ENCODE measurements around the gene NINL.

The NINL gene

DNA sequence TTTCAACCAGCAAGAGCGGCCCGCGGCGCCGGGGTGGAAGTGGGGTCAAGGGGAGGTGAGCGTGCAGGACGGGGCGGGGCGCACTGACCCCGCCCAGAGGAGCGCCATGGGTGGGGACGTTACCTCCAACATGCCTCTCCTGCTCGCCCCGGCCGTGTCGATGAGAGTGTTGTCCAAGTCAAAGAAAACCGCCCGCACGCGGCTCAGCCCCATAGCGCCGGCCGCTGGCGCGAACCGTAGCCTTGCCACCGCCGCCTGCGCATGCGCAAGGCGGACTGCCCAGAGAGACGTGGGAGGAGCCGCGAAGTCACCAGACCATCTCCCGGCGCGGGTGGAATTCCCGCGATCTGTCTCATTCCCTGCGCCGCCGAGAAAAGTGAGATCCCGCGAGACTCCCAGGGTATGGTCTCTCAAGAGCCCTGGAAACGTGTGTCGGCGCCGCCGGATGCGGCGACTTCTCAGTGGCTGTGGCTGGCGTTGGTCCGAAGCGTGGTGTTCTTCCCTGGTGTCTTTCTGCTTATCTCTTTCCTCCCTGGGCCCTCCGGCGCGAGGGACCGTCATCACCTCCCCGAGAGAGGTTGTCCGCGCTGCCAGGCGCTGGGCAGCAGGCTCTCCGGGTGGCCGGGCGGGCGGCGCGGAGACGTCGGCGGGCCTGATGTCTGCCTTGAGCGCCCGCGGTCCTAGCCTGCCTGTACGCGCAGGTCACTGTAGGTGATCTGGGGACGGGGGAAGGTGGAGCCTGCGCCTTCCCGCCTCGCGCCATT, 38.6 kb upstream of the NINL start, which contains the start of gene NANP:
Gene NANP (minus strand): TSS at position 279 of the 764 bp plus-strand sequence. CDS start 66 bp downstream, at position 213.
- ChIA-PET POLR2A (interaction anchor here (0.6 kb wide), 1 partner anchor 13 kb away, joined by 4 read pairs; no protein-coding TSS in a partner anchor), CTCF (interaction anchor here (0.6 kb wide), 1 partner anchor 9 kb away, joined by 3 read pairs; no protein-coding TSS in a partner anchor)
- H3K4me3 ChIP-seq (ENCODE audit: control insufficient read depth in 1 of 7, extremely low read depth in 1 of 7, insufficient read depth in 4 of 7, low read depth in 2 of 7, low read length in 6 of 7), result peak within 1 kb of the TSS; percentile 55 to 93 (median 84)
- peak within 1 kb of the TSS; percentile 50 to 80 for H3K27ac ChIP-seq (ENCODE audit: insufficient read depth in 1 of 2, low read depth in 1 of 2, low read length in 2 of 2, poor library complexity in 1 of 2, severe bottlenecking in 2 of 2)
- 0% methylated on average over 69 of the region's 81 CpGs for WGBS (ENCODE audit: insufficient coverage)
- H3K9me3 ChIP-seq (ENCODE audit: control extremely low read depth in 1 of 5, control insufficient read depth in 4 of 5, insufficient read depth in 2 of 5, low read depth in 1 of 5, low read length in 4 of 5), result peaks cover 0 to 9% (median 3%) of the 10 kb centered on the region in 5 experiments
- DNase-seq, result peak; percentile 94 to 97 (median 97)
- peaks cover 0 to 5% (median 3%) of the 10 kb centered on the region in 4 experiments for H3K36me3 ChIP-seq (ENCODE audit: control insufficient read depth in 4 of 4, insufficient read depth in 4 of 4, low read length in 3 of 4)
- no peaks in the 10 kb centered on the region for H3K27me3 ChIP-seq (replicated peaks in 2 of 5; ENCODE audit: control insufficient read depth in 4 of 5, insufficient read depth in 5 of 5, low read length in 4 of 5)
- peaks cover 0 to 25% (median 18%) of the 10 kb centered on the region in 4 experiments for H3K4me1 ChIP-seq (ENCODE audit: control extremely low read depth in 1 of 4, control insufficient read depth in 4 of 4, insufficient read depth in 4 of 4, low read length in 3 of 4)

DNA sequence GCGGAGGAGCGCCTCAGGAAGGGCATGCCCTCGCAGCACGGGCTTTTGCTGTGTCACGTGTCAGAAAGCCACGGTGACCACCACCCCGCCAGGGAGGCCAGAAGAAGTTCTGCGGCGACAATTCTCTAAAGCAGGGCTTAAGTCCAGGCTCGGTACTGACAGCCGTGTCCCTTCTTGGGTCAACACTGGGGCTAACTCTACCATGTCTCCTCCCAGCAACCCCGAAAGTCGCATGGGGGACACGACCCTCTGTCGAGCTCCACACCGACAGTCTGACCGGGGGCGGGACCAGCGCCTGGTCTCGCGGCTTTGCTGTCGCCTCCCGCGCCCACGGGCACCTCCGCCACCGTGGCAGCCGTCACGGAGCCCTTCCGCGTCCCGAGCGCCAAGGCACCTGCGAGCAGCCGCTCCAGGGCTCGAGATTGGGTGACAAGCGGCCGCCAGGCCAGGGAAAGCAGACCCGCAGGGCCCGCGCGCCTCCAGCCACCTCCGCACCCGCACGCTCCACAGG, 37.9 kb upstream of the NINL start:
- CTCF ChIA-PET, result interaction anchor here (0.6 kb wide), 1 partner anchor 8 kb away, joined by 3 read pairs; no protein-coding TSS in a partner anchor
- peaks cover 0 to 25% (median 18%) of the 10 kb centered on the region in 4 experiments for H3K4me1 ChIP-seq (ENCODE audit: control extremely low read depth in 1 of 4, control insufficient read depth in 4 of 4, insufficient read depth in 4 of 4, low read length in 3 of 4)
- POLR2A ChIA-PET, result interaction anchor here (0.6 kb wide), 1 partner anchor 14 kb away, joined by 4 read pairs; no protein-coding TSS in a partner anchor
- peak overlapping the region; percentile 50 to 80 for H3K27ac ChIP-seq (ENCODE audit: insufficient read depth in 1 of 2, low read depth in 1 of 2, low read length in 2 of 2, poor library complexity in 1 of 2, severe bottlenecking in 2 of 2)
- peaks cover 0 to 7% (median under 1%) of the 10 kb centered on the region in 5 experiments for H3K9me3 ChIP-seq (ENCODE audit: control extremely low read depth in 1 of 5, control insufficient read depth in 4 of 5, insufficient read depth in 2 of 5, low read depth in 1 of 5, low read length in 4 of 5)
- DNase-seq, result peak; percentile 4 to 56 (median 36)
- H3K4me3 ChIP-seq (ENCODE audit: control insufficient read depth in 1 of 7, extremely low read depth in 1 of 7, insufficient read depth in 4 of 7, low read depth in 2 of 7, low read length in 6 of 7), result peak overlapping the region; percentile 55 to 93 (median 84)
- 0% methylated on average over 36 of the region's 45 CpGs for WGBS (ENCODE audit: insufficient coverage)
- no peaks in the 10 kb centered on the region for H3K27me3 ChIP-seq (replicated peaks in 2 of 5; ENCODE audit: control insufficient read depth in 4 of 5, insufficient read depth in 5 of 5, low read length in 4 of 5)
- H3K36me3 ChIP-seq (ENCODE audit: control insufficient read depth in 4 of 4, insufficient read depth in 4 of 4, low read length in 3 of 4), result peaks cover 0 to 5% (median 3%) of the 10 kb centered on the region in 4 experiments

DNA sequence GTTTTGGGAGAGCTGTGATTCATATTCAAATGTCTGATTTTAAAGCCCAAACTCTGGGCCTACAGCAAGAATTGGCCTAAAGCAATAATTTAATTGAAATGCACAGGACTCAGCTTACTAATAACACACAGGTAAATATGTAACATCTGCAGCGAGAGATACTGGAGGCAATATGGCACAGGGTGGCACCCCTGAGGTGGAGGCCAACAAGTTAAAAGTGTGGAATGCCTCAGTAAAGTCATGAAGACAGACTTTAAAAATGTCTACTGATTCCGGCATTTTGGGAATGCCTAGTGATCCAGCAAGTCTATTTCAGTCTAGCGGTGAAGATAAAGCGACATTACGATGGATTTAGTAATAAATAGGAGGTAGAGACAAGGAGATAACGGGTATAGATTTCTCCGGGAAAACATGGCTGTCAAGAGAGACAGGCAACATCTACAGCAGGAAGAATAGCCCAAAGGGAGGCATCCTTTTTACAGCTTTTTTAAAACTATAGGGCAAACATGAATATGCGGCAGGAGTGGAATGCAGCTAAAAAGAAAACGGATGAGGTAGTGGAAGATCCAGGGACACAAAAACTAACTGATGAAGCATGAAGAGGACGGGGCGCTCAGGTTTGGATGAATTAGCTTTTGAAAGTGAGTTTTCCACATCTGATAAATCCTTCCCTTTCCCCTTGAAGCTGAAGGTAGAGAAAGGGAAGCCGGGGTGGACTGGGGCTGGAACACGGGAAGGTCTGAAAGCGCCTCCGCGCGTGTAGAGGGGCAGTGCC, 37.3 kb upstream of the NINL start:
- Histone ChIP-seq H3K4me3 (ENCODE audit: control insufficient read depth in 1 of 7, extremely low read depth in 1 of 7, insufficient read depth in 4 of 7, low read depth in 2 of 7, low read length in 6 of 7) (peak overlapping the region; percentile 55 to 93 (median 84)), H3K36me3 (ENCODE audit: control insufficient read depth in 4 of 4, insufficient read depth in 4 of 4, low read length in 3 of 4) (peaks cover 0 to 5% (median 3%) of the 10 kb centered on the region in 4 experiments), H3K9me3 (ENCODE audit: control extremely low read depth in 1 of 5, control insufficient read depth in 4 of 5, insufficient read depth in 2 of 5, low read depth in 1 of 5, low read length in 4 of 5) (peaks cover 0 to 2% (median 0%) of the 10 kb centered on the region in 5 experiments), H3K27me3 (replicated peaks in 2 of 5; ENCODE audit: control insufficient read depth in 4 of 5, insufficient read depth in 5 of 5, low read length in 4 of 5) (no peaks in the 10 kb centered on the region), H3K27ac (ENCODE audit: insufficient read depth in 1 of 2, low read depth in 1 of 2, low read length in 2 of 2, poor library complexity in 1 of 2, severe bottlenecking in 2 of 2) (peak overlapping the region in 1 of 2 experiments; percentile 80), H3K4me1 (ENCODE audit: control extremely low read depth in 1 of 4, control insufficient read depth in 4 of 4, insufficient read depth in 4 of 4, low read length in 3 of 4) (peaks cover 0 to 25% (median 18%) of the 10 kb centered on the region in 4 experiments)
- no peak for DNase-seq
- ChIA-PET POLR2A (no interaction called here), CTCF (no interaction called here)
- 69% methylated on average over 7 of the region's 17 CpGs for WGBS (ENCODE audit: insufficient coverage)

DNA sequence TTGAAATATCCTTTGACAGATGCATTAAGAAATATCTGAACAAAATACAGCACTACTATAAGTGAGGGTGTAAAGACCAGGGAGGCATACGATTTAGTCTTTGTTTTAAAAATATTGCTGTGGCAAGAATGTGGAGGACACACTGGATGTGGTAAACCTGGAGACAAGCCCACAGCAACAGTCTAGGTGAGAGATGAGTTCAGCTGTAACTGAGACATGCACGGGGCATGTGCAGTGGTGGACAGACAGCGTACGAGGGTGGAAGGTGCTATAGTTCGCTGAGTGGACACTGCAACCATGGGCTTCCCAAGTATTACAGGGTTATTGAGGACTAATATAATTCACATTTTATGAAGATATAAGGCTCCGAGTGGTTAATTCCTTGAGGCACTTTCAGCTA, 36.7 kb upstream of the NINL start:
- ChIA-PET CTCF (no interaction called here), POLR2A (no interaction called here)
- no peak overlapping the region for H3K27ac ChIP-seq (ENCODE audit: insufficient read depth in 1 of 2, low read depth in 1 of 2, low read length in 2 of 2, poor library complexity in 1 of 2, severe bottlenecking in 2 of 2)
- H3K36me3 ChIP-seq (ENCODE audit: control insufficient read depth in 4 of 4, insufficient read depth in 4 of 4, low read length in 3 of 4), result peaks cover 0 to 5% (median 3%) of the 10 kb centered on the region in 4 experiments
- peak overlapping the region in 2 of 7 experiments; percentile 91 to 93 for H3K4me3 ChIP-seq (ENCODE audit: control insufficient read depth in 1 of 7, extremely low read depth in 1 of 7, insufficient read depth in 4 of 7, low read depth in 2 of 7, low read length in 6 of 7)
- H3K27me3 ChIP-seq (replicated peaks in 2 of 5; ENCODE audit: control insufficient read depth in 4 of 5, insufficient read depth in 5 of 5, low read length in 4 of 5), result no peaks in the 10 kb centered on the region
- no peak for DNase-seq
- H3K4me1 ChIP-seq (ENCODE audit: control extremely low read depth in 1 of 4, control insufficient read depth in 4 of 4, insufficient read depth in 4 of 4, low read length in 3 of 4), result peaks cover 0 to 25% (median 18%) of the 10 kb centered on the region in 4 experiments
- 89% methylated on average over 1 of the region's 6 CpGs for WGBS (ENCODE audit: insufficient coverage)
- H3K9me3 ChIP-seq (ENCODE audit: control extremely low read depth in 1 of 5, control insufficient read depth in 4 of 5, insufficient read depth in 2 of 5, low read depth in 1 of 5, low read length in 4 of 5), result peaks cover 0 to 2% (median 0%) of the 10 kb centered on the region in 5 experiments

DNA sequence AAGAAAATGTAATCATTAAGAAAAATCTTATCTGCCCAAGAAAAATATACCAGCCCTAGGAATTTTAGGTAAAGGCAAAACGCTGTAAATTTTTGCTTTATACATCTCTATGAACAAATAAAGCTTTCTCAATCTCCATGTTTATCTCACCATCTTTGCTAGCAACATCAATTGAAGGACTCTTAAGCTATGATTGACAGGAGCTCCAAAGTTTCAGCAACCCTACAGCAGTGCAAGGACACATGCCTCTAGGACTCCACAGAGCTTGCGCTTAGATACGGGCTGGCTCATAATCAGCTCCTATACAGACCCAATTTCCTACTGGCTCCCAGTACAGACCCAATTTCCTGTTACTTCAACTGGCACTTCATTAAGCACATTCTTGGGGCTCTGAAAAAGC, 34.2 kb upstream of the NINL start:
- H3K27ac ChIP-seq (ENCODE audit: insufficient read depth in 1 of 2, low read depth in 1 of 2, low read length in 2 of 2, poor library complexity in 1 of 2, severe bottlenecking in 2 of 2), result no peak overlapping the region
- H3K36me3 ChIP-seq (ENCODE audit: control insufficient read depth in 4 of 4, insufficient read depth in 4 of 4, low read length in 3 of 4), result peaks cover 0 to 20% (median 13%) of the 10 kb centered on the region in 4 experiments
- ChIA-PET POLR2A (no interaction called here), CTCF (interaction anchor here (1.7 kb wide), 1 partner anchor 10 kb away, joined by 3 read pairs; no protein-coding TSS in a partner anchor)
- no peak for DNase-seq
- peaks cover 0 to 22% (median 16%) of the 10 kb centered on the region in 4 experiments for H3K4me1 ChIP-seq (ENCODE audit: control extremely low read depth in 1 of 4, control insufficient read depth in 4 of 4, insufficient read depth in 4 of 4, low read length in 3 of 4)
- H3K9me3 ChIP-seq (ENCODE audit: control extremely low read depth in 1 of 5, control insufficient read depth in 4 of 5, insufficient read depth in 2 of 5, low read depth in 1 of 5, low read length in 4 of 5), result peaks cover 0 to 2% (median 0%) of the 10 kb centered on the region in 5 experiments
- no peak overlapping the region for H3K4me3 ChIP-seq (ENCODE audit: control insufficient read depth in 1 of 7, extremely low read depth in 1 of 7, insufficient read depth in 4 of 7, low read depth in 2 of 7, low read length in 6 of 7)
- 93% methylated on average over 3 of the region's 3 CpGs for WGBS (ENCODE audit: insufficient coverage)
- H3K27me3 ChIP-seq (replicated peaks in 2 of 5; ENCODE audit: control insufficient read depth in 4 of 5, insufficient read depth in 5 of 5, low read length in 4 of 5), result no peaks in the 10 kb centered on the region

DNA sequence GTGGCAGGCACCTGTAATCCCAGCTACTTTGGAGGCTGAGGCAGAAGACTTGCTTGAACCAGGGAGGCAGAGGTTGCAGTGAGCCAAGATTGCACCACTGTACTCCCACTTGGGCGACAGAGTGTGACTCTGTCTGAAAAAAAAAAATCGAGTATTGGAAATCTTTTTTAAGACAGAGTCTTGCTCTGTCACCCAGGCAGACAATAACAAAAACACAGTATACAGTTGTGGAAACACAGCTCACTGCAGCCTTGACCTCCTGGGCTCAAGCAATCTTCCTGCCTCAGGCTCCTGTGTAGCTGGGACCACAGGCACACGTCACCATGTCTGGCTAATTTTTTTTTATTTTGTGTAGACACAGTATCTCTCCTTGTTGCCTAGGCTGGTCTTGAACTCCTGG, 23.4 kb upstream of the NINL start:
- DNase-seq, result no peak
- H3K9me3 ChIP-seq (ENCODE audit: control extremely low read depth in 1 of 5, control insufficient read depth in 4 of 5, insufficient read depth in 2 of 5, low read depth in 1 of 5, low read length in 4 of 5), result no peaks in the 10 kb centered on the region
- H3K4me3 ChIP-seq (ENCODE audit: control insufficient read depth in 1 of 7, extremely low read depth in 1 of 7, insufficient read depth in 4 of 7, low read depth in 2 of 7, low read length in 6 of 7), result no peak overlapping the region
- WGBS (ENCODE audit: insufficient coverage), result 93% methylated on average over 3 of the region's 3 CpGs
- no peaks in the 10 kb centered on the region for H3K4me1 ChIP-seq (ENCODE audit: control extremely low read depth in 1 of 4, control insufficient read depth in 4 of 4, insufficient read depth in 4 of 4, low read length in 3 of 4)
- H3K27ac ChIP-seq (ENCODE audit: insufficient read depth in 1 of 2, low read depth in 1 of 2, low read length in 2 of 2, poor library complexity in 1 of 2, severe bottlenecking in 2 of 2), result no peak overlapping the region
- CTCF ChIA-PET, result interaction anchor here (0.6 to 0.7 kb wide), 2 partner anchors 254 to 358 kb away, joined by 3 to 4 read pairs; no protein-coding TSS in a partner anchor
- POLR2A ChIA-PET, result no interaction called here
- H3K27me3 ChIP-seq (replicated peaks in 2 of 5; ENCODE audit: control insufficient read depth in 4 of 5, insufficient read depth in 5 of 5, low read length in 4 of 5), result no peaks in the 10 kb centered on the region
- peaks cover 0 to 6% (median 5%) of the 10 kb centered on the region in 4 experiments for H3K36me3 ChIP-seq (ENCODE audit: control insufficient read depth in 4 of 4, insufficient read depth in 4 of 4, low read length in 3 of 4)
